GM18502 (cell line): Measurements from ENCODE around the gene LRP2.
A peak's percentile ranks its signal among the peaks of the same experiment; 100 is the strongest.

Experiments used
- ATAC-seq: cut with Tn5 transposase; IDR thresholded peaks from one replicate; pipeline ENCODE4 v1.9.1; 2021; ENCODE audit warnings: mild to moderate bottlenecking; ENCODE audit not compliant: unreplicated experiment, poor library complexity

Gene LRP2

DNA sequence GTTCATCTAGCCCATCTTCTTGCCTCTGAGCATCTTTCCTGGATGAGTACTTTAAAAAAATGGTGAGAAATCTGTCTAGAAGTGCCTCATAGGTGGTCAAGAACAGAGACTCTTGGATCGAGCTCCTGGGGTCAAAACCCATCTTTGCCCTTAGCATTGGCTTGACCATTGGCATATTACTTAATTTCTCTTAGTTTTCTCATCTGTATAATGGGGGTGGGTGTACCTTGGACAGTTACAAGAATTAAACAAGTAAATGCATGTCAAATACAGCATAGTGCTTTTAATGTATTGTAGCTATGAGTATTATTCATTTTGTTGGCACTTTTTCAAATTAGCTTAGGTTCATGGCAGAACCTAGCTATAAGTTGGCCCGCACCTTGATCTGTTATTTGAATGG is 256.2 kb downstream of the LRP2 start:
- no peak for ATAC-seq

DNA sequence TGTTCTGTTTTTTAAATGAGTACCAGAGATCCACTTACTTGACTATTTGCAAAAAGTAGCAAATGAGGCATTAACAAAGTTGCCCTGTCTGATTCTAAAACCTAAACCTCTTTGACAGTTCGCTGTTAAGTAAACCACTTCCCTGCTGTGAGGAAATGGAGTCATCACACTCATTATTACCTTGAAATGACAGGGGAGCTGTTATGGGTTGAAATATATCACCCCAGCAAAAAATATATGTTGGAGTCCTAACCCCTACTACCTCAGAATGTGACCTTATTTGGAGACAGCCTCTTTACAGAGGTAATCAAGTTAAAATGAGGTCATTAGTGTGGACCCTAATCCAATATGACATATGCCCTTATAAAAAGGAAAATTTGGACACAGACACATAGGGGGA is 256.9 kb downstream of the LRP2 start:
- no peak for ATAC-seq

- ATAC-seq: no peak
Observed at GRCh38 chr2:169104848-169105247, 257.5 kb downstream of the LRP2 start.

GRCh38 chr2:169095621-169096105 is 266.7 kb downstream of the LRP2 start:
- no peak for ATAC-seq

GRCh38 chr2:169094676-169095075 is 267.7 kb downstream of the LRP2 start:
- no peak for ATAC-seq

DNA sequence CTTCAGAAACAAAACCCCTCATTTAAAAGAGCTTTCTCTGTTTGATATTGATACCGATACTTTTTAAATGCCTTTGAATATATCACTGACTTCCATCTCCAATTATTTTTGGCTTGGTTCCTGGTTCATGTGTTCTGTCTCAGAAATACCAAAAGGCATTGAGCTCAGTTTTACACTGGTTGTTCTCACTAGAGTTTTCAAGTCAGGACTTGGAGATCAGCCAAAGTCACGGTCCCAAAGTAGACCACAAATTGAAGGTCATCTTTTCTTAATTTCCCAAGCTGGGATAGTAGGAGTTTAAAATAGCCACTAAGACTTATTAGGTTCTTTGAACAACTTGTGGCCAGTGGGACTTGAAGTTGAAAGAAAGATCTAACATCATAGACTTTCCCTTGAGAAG is 268.8 kb downstream of the LRP2 start:
- no peak for ATAC-seq

DNA sequence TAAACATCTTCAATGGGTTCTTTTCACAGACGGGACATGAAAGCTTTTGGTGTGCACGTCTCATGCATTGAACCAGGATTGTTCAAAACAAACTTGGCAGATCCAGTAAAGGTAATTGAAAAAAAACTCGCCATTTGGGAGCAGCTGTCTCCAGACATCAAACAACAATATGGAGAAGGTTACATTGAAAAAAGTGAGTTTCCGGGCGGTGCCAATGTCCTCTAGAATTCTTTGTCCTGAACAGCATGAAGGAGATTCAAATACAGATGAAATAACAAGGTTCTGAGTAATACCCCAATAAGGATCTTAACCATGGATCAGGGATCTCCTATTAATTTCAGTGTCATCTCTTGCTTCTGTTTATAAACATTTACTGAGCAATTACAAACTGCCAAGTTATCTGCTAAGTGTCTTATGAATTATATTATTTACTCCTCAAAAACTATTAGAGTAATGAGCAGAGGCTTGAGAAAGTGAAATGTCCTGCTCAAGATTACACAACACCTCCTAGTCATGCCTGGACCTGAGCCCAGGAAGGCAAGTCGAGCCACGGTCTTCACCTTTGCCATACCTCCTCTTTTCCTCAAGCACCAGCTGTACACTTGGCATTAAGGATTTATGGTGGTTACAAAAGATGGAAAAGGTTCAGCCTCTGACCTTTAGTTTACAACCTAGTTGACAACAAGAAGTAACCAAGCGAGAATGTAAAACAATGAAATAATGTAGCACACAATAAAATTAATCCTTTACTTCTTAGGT is 270.4 kb downstream of the LRP2 start:
- no peak for ATAC-seq

GRCh38 chr2:169091256-169091655 is 271.1 kb downstream of the LRP2 start:
- ATAC-seq: no peak

GRCh38 chr2:169090133-169090820 is 272.1 kb downstream of the LRP2 start:
- no peak for ATAC-seq

DNA sequence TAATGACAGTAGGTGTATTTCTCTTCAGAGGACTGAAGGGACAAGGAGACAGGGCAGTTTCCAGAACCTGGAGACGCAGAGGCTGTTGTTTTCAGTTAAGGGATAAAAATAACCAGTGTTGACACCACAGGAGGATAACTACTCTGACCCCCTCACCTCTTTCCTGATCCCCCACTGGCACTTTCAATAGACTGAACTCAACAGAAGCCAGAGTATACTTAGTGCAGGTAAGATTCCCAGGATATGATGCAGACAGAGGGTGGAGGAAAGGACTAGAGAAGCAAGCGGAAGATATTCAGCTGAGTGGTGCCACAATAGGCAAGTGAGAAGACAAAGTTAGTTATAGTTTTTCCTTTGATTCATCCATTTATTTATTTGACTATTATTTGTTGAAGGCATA is 273.2 kb downstream of the LRP2 start:
- no peak for ATAC-seq

DNA sequence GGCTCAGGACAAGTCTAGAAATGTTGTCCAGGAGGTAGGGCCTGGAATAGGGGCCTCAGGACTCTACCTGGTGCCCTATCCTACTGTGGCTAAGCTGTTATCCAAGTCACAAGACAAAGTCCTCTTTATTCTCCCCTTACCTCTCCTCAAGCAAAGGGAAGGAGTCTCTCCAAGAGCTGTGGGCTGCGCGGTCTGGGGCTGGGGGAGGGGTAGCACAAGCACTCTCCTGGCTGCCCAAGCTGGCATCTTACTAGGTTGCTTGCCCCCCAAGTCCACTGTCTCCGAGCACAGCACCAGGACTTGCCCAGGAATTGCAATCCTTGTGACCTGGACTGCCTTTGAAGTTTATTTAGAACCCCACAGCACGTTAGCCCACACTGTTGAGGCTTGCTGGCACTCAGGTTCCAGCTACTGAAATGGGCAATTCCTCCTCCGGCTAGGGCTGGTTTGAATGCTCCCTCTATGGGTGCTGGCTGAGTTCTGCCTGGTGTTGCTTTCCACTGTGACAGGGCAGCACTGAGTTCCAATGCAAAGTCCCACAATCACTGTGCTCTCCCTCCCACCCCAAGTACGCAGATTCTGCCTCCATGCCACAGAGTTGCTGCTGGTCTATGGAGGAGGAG is 274.5 kb downstream of the LRP2 start:
- ATAC-seq: no peak

DNA sequence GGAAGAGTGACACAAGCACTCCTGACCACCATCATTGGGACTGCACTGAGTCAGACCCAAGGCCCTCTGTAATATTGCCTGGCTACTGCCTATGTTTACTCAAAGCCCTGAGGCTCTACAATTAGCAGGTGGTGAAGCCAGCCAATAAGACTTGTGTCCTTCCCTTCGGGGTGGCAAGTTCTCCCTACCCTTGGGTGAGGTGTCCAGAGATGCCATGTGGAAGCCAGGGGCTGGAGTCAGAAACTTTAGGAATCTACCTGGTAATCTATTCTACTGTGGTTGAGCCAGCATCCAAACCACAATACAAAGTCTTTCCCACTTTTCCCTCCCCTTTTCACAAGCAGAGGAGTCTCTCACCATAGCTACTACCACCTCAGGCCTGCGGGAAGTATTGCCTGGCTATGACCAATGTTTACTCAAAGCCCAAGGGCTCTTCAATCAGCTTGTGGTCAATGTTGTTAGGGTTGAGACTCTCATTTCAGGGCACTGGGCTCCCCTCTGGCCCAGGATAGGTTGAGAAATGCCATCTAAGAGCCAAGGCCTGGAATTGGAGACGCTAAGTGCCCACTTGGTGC is 275.4 kb downstream of the LRP2 start:
- no peak for ATAC-seq

GRCh38 chr2:169082995-169083394 is 279.3 kb downstream of the LRP2 start:
- peak; percentile 61 for ATAC-seq

DNA sequence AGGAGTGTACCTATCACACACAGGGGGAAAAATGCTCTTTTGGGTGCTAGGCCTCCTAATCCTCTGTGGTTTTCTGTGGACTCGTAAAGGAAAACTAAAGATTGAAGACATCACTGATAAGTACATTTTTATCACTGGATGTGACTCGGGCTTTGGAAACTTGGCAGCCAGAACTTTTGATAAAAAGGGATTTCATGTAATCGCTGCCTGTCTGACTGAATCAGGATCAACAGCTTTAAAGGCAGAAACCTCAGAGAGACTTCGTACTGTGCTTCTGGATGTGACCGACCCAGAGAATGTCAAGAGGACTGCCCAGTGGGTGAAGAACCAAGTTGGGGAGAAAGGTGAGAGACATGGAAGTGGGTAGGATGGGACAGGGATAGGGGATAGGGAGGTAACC is 280.8 kb downstream of the LRP2 start:
- no peak for ATAC-seq

DNA sequence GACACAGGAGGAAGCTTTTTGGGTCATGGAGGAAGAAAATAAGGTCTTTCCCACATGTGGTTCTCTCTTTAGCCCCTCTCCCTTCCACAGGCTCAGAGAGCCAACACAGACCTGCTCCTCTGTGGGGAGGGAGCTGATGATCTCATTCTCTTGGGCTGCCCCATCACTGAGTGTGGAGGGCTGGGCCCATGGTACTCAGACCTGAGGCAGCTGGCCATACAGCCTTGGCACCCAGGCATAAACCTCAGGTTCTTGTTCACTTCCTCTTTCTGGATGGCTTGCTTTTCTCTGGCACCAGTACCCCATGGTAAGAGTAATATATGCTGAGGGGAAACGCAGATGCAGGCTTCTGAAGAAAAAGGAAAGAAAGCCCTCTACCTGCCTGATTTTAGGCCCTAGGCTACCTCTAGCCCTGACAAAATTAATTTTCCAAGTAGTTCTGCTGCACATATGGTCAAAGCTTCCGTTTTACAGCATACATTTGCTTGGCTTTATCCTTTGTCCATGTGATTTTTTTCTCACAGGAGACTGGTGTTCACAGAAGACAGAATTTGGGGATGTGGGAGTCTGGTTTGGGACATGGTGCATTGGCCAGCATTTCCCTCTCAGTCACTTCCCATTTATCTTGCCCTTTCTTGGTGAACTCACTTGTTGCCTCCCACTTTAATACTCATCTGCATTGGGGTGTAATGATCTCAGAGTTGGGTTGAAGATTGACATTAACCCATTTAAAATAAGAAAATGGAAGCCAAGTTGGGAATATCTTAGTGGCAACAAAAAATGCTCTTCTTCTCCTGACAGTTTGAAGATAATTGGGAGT is 281.9 kb downstream of the LRP2 start:
- peak; percentile 88 for ATAC-seq

GRCh38 chr2:169077674-169078240 is 284.6 kb downstream of the LRP2 start:
- no peak for ATAC-seq
